ENCODE measurements around the gene POLE4.

Gene POLE4

GRCh38 chr2:74941284-74941683 lies 17.2 kb upstream of the POLE4 start:
- no peak for DNase-seq

GRCh38 chr2:74942263-74942662 lies 16.2 kb upstream of the POLE4 start:
- no peak for DNase-seq

- no peak for DNase-seq
Observed at GRCh38 chr2:74944987-74945787, 13.3 kb upstream of the POLE4 start.

GRCh38 chr2:74945788-74946331 lies 12.6 kb upstream of the POLE4 start:
- DNase-seq = no peak

- no peak for DNase-seq
Observed at GRCh38 chr2:74947703-74948102, 10.7 kb upstream of the POLE4 start.

- no peak for DNase-seq
Observed at GRCh38 chr2:74948779-74949178, 9.7 kb upstream of the POLE4 start.

GRCh38 chr2:74951211-74951754 lies 7.2 kb upstream of the POLE4 start:
- DNase-seq = no peak

GRCh38 chr2:74952575-74952974 lies 5.9 kb upstream of the POLE4 start:
- DNase-seq = no peak

GRCh38 chr2:74953796-74954499 lies 4.5 kb upstream of the POLE4 start:
- DNase-seq = no peak

GRCh38 chr2:74954500-74954874 lies 4.0 kb upstream of the POLE4 start:
- no peak for DNase-seq

GRCh38 chr2:74957886-74958273 lies 563 bp upstream of the POLE4 start:
- DNase-seq = no peak

- DNase-seq = no peak
Observed at GRCh38 chr2:74959106-74959751, 786 bp downstream of the POLE4 start.

- DNase-seq = no peak
Observed at GRCh38 chr2:74966887-74967286, 8.4 kb downstream of the POLE4 start.

- DNase-seq = no peak
Observed at GRCh38 chr2:74975016-74975415, 16.6 kb downstream of the POLE4 start.

GRCh38 chr2:74979844-74980243 lies 21.4 kb downstream of the POLE4 start:
- no peak for DNase-seq

- DNase-seq = no peak
Observed at GRCh38 chr2:74982577-74982976, 24.1 kb downstream of the POLE4 start.

- no peak for DNase-seq
Observed at GRCh38 chr2:74983631-74984392, 25.4 kb downstream of the POLE4 start.

- no peak for DNase-seq
Observed at GRCh38 chr2:74984947-74985637, 26.6 kb downstream of the POLE4 start.

- DNase-seq = no peak
Observed at GRCh38 chr2:74985978-74986609, 27.7 kb downstream of the POLE4 start.

- no peak for DNase-seq
Observed at GRCh38 chr2:74991977-74992376, 33.5 kb downstream of the POLE4 start.

GRCh38 chr2:74999468-74999867 lies 41.0 kb downstream of the POLE4 start:
- no peak for DNase-seq

GRCh38 chr2:75002007-75002406 lies 43.6 kb downstream of the POLE4 start:
- no peak for DNase-seq
